Gastrocnemius medialis (tissue), 4 donors: ENCODE results near the gene PPARGC1A. TPM values are rescaled to one million over a fixed set of nuclear protein-coding genes. Genes with fewer than 3 reads are reported as not detected.

Source experiments
- ATAC-seq, 2 donors: fragments of 150-250 bp; one replicate each; pipeline ENCODE4 v1.9.1; 2016
- DNase-seq, 2 donors: peaks; one replicate each; pipeline ENCODE4 v3.0.0-alpha.2; 2019
- H3K27ac ChIP-seq, 4 donors: fragments of 200-600 bp; sonication (generic); 1 replicate in 1 of 4; 2 replicates in 3 of 4; pipeline ENCODE4 v1.5.1; 2016 to 2018; ENCODE audit warnings: mild to moderate bottlenecking in 2 of 4, moderate library complexity in 1 of 4
- H3K27me3 ChIP-seq, 3 donors: fragments of 200-600 bp; sonication (generic) in 2 of 3; 1 replicate in 1 of 3; 2 replicates in 2 of 3; pipeline versions ENCODE4 v1.5.1 to v1.6.0; 2016 to 2019; ENCODE audit warnings: mild to moderate bottlenecking in 1 of 3, moderate library complexity in 1 of 3
- H3K36me3 ChIP-seq, 2 donors: fragments of 200-600 bp; sonication (generic) in 1 of 2; one replicate each; pipeline ENCODE4 v1.5.1; 2017 to 2018
- H3K4me1 ChIP-seq, 2 donors: fragments of 200-600 bp; sonication (generic) in 1 of 2; one replicate each; pipeline ENCODE4 v1.5.1; 2016 to 2017; ENCODE audit warnings: mild to moderate bottlenecking in 2 of 2
- H3K4me3 ChIP-seq, 4 donors: fragments of 200-600 bp; sonication (generic) in 3 of 4; 1 replicate in 1 of 4; 2 replicates in 3 of 4; pipeline ENCODE4 v1.5.1; 2016 to 2019; ENCODE audit warnings: mild to moderate bottlenecking in 2 of 4
- H3K9me3 ChIP-seq, 3 donors: fragments of 200-600 bp; sonication (generic) in 2 of 3; 1 replicate in 1 of 3; 2 replicates in 2 of 3; pipeline ENCODE4 v1.5.1; 2016 to 2019
- POLR2A ChIP-seq, 2 donors: fragments of 450-650 bp; IDR thresholded peaks; one replicate each; pipeline ENCODE4 v1.6.1; 2017; ENCODE audit warnings: antibody characterized with exemption in 2 of 2, mild to moderate bottlenecking in 2 of 2, moderate library complexity in 2 of 2
- in situ Hi-C, 4 donors: fragments of 200-750 bp; cut with MboI; loops; one replicate each; pipeline versions ENCODE4 v1.15.0 to v1.8.0; 2017; ENCODE audit warnings: low sequenced_read_pairs in 4 of 4
- intact Hi-C: fragments of 100-400 bp; cut with DNase I; formaldehyde crosslinking; loops from one replicate; pipeline ENCODE4 v1.15.1; 2023; ENCODE audit warnings: low total_unique reads
- total RNA-seq, 4 donors: library from RNA; depleted of rRNA; stranded (reverse); fragments of >200 nt; gene quantifications; one replicate each; pipeline versions ENCODE4 v1.1.0 to v1.2.3, GENCODE V29; 2016
- TF ChIP-seq, protein P1 (sequence below), 5 experiments: fragments of 450-650 bp in 3 of 5; fragments of 200-600 bp in 2 of 5; sonication (generic) in 2 of 5; IDR thresholded peaks in 4 of 5; conservative IDR thresholded peaks in 1 of 5; 1 replicate in 4 of 5; 2 replicates in 1 of 5; pipeline ENCODE4 v1.5.1; 2016 to 2019; ENCODE audit warnings: antibody characterized with exemption in 5 of 5, mild to moderate bottlenecking in 3 of 5, moderate library complexity in 3 of 5

The PPARGC1A gene
- total RNA-seq, 4 donors from 2014 or later = 30.6 to 68.9 (median 52.3) TPM

DNA sequence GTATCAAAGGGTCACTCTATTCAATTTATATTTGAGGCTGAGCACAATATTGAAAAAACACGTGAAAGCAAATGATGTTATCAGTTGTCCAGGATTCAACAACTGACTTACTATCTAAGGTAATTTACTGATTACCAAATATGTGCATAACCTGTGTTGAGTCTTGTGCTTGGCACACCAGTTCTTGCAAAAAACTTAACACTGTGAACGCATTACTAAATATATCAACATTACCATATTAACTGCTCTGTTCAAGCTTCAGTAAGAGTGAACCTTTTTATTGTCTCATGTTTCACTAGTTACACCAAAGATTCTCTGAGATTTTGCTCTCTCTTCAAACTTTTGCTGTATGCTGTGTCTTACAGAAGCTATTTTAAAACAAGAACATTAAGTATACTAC is 38.4 kb downstream of the PPARGC1A start:
- H3K4me3 ChIP-seq = no peak overlapping the region
- DNase-seq (no peak), ATAC-seq (peak; percentile 26 to 31)
- no peaks in the 10 kb centered on the region for H3K36me3 ChIP-seq
- TF ChIP-seq, protein P1, sequence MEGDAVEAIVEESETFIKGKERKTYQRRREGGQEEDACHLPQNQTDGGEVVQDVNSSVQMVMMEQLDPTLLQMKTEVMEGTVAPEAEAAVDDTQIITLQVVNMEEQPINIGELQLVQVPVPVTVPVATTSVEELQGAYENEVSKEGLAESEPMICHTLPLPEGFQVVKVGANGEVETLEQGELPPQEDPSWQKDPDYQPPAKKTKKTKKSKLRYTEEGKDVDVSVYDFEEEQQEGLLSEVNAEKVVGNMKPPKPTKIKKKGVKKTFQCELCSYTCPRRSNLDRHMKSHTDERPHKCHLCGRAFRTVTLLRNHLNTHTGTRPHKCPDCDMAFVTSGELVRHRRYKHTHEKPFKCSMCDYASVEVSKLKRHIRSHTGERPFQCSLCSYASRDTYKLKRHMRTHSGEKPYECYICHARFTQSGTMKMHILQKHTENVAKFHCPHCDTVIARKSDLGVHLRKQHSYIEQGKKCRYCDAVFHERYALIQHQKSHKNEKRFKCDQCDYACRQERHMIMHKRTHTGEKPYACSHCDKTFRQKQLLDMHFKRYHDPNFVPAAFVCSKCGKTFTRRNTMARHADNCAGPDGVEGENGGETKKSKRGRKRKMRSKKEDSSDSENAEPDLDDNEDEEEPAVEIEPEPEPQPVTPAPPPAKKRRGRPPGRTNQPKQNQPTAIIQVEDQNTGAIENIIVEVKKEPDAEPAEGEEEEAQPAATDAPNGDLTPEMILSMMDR (IDR thresholded peaks at IDR 0.05 in 4 of 5, conservative IDR thresholded peaks at IDR 0.05 in 1 of 5) = no peak
- TF ChIP-seq POLR2A (IDR thresholded peaks at IDR 0.05) = no peak
- peaks cover 73 to 75% of the 10 kb centered on the region in 2 donors for H3K4me1 ChIP-seq
- no peaks in the 10 kb centered on the region for H3K9me3 ChIP-seq
- in situ Hi-C loops = no loop called here
- peak overlapping the region; percentile 17 to 71 (median 47) for H3K27ac ChIP-seq
- no peaks in the 10 kb centered on the region for H3K27me3 ChIP-seq
- intact Hi-C loops = no loop called here

DNA sequence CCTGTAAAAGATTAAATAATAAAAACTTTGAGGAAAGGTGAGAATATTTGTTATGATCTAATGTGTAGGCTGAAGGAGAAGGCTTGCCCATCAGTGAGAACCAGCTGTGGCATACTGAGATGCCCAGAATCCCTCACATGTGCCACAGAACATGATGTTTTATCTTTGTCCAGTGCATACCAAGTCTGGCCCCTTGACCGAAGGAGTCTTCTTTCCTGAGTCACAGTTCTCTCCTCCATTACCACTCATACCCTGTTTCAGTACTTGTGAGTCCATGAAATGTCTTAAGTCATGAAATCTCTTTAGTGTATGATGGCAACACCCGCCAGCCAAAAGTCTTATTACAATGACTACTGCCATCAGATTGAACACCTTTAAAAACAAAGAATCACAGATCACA is 42.7 kb downstream of the PPARGC1A start:
- Histone ChIP-seq H3K4me1 (peaks cover 46 to 69% of the 10 kb centered on the region in 2 donors), H3K9me3 (no peaks in the 10 kb centered on the region), H3K36me3 (no peaks in the 10 kb centered on the region), H3K27ac (peak overlapping the region; percentile 4 to 71 (median 54)), H3K4me3 (no peak overlapping the region), H3K27me3 (no peaks in the 10 kb centered on the region)
- in situ Hi-C loops (no loop called here), intact Hi-C loops (no loop called here)
- TF ChIP-seq, protein P1 (IDR thresholded peaks at IDR 0.05 in 4 of 5, conservative IDR thresholded peaks at IDR 0.05 in 1 of 5) = no peak
- no peak for TF ChIP-seq POLR2A (IDR thresholded peaks at IDR 0.05)
- DNase-seq (no peak), ATAC-seq (peak; percentile 49 to 73)

GRCh38 chr4:23844961-23845360 is 44.9 kb downstream of the PPARGC1A start:
- H3K27ac ChIP-seq = peak overlapping the region in 2 of 4 donors; percentile 67 to 71
- intact Hi-C loops = no loop called here
- peaks cover 31 to 48% of the 10 kb centered on the region in 2 donors for H3K4me1 ChIP-seq

DNA sequence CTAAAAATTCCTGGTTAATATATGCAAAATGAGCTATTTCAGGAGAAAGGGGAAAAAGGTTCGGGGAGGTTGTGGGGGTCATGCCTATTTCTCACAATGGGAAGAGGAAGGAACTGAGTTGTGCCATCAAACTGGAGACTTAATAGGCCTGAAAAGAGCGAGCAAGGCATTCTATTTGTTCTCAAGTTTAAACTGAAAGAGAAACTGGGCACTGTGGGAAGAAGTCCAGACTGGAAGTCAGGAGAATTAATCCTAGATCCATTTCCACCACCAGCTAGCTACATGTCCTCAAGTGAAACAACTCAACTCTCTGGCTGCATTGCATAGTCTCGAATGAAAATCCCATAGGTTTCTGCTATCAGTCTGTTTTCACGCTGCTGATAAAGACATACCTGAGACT is 50.6 kb downstream of the PPARGC1A start:
- Histone ChIP-seq H3K27ac (peak overlapping the region; percentile 42 to 71 (median 68)), H3K4me3 (no peak overlapping the region), H3K27me3 (no peaks in the 10 kb centered on the region), H3K36me3 (no peaks in the 10 kb centered on the region), H3K4me1 (peaks cover 32 to 41% of the 10 kb centered on the region in 2 donors), H3K9me3 (no peaks in the 10 kb centered on the region)
- in situ Hi-C loops = no loop called here
- DNase-seq = no peak
- TF ChIP-seq POLR2A (IDR thresholded peaks at IDR 0.05) = no peak
- TF ChIP-seq, protein P1 (IDR thresholded peaks at IDR 0.05 in 4 of 5, conservative IDR thresholded peaks at IDR 0.05 in 1 of 5) = no peak
- peak; percentile 55 to 67 for ATAC-seq
- intact Hi-C loops = no loop called here

More at GRCh38 chr4:23844961-23845360, 44.9 kb downstream of the PPARGC1A start:
- Histone ChIP-seq H3K27me3 (no peaks in the 10 kb centered on the region), H3K36me3 (no peaks in the 10 kb centered on the region), H3K9me3 (no peaks in the 10 kb centered on the region), H3K4me3 (no peak overlapping the region)
- in situ Hi-C loops = no loop called here
- TF ChIP-seq, protein P1 (IDR thresholded peaks at IDR 0.05 in 4 of 5, conservative IDR thresholded peaks at IDR 0.05 in 1 of 5) = no peak
- TF ChIP-seq POLR2A (IDR thresholded peaks at IDR 0.05) = no peak
- DNase-seq (no peak), ATAC-seq (no peak)

DNA sequence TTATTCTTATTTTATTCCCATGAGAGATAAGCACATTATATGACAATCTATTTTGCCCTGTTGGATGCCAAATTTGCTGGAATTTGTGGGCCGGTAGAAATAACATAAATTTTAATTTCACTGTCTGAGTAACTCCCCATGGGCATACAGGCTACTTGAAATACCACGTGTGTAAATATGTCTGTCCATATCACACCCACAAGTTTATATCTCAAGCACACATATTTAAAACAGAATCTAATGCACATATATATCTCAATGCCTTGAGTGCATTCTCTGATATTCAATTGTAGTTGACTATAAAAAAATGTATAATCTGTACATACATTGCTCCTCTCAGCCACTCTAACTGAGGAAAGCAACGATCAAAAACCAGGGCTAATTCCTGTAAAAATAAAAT is 51.2 kb downstream of the PPARGC1A start:
- no peaks in the 10 kb centered on the region for H3K9me3 ChIP-seq
- intact Hi-C loops = no loop called here
- ATAC-seq (no peak), DNase-seq (no peak)
- no peaks in the 10 kb centered on the region for H3K36me3 ChIP-seq
- H3K27ac ChIP-seq = peak overlapping the region; percentile 0 to 71 (median 68)
- in situ Hi-C loops = no loop called here
- no peaks in the 10 kb centered on the region for H3K27me3 ChIP-seq
- peaks cover 32 to 40% of the 10 kb centered on the region in 2 donors for H3K4me1 ChIP-seq
- TF ChIP-seq, protein P1 (IDR thresholded peaks at IDR 0.05 in 4 of 5, conservative IDR thresholded peaks at IDR 0.05 in 1 of 5) = no peak
- no peak for TF ChIP-seq POLR2A (IDR thresholded peaks at IDR 0.05)
- no peak overlapping the region for H3K4me3 ChIP-seq
